Uterus (tissue), 2 donors: ENCODE data around the gene EIF4EBP3.

Source experiments
- POLR2A ChIP-seq, 2 donors: fragments of 450-650 bp; IDR thresholded peaks; one replicate each; pipeline ENCODE4 v1.6.1; 2016; ENCODE audit warnings: antibody characterized with exemption in 2 of 2, mild to moderate bottlenecking in 1 of 2, moderate library complexity in 1 of 2
- TF ChIP-seq, protein P1 (sequence below), 4 experiments: fragments of 200-600 bp in 2 of 4; fragments of 450-650 bp in 2 of 4; sonication (generic) in 2 of 4; IDR thresholded peaks; one replicate each; pipeline ENCODE4 v1.5.1; 2016 to 2019; ENCODE audit warnings: antibody characterized with exemption in 4 of 4, mild to moderate bottlenecking in 2 of 4, moderate library complexity in 1 of 4

DNA sequence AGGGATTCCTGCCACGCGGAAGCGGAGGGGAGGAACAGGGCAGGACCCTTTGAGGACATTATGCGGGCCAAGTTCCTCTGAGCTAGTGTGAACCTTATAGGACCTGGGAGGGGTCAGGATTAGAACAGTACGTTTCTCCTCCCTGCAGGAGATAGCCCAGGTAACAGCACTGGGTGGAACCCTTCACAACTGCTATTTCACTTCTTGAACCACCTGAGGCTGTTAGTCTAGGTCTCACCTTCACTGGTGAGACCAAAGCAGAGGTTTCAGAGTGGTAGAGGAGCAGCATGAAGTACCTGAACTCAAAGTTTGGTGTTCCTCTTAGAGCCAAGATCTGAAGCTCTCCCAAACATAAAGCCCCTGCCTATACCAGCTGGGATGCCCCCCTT lies 832 bp downstream of the EIF4EBP3 start:
- no peak for TF ChIP-seq POLR2A (IDR thresholded peaks at IDR 0.05)
- TF ChIP-seq, protein P1, sequence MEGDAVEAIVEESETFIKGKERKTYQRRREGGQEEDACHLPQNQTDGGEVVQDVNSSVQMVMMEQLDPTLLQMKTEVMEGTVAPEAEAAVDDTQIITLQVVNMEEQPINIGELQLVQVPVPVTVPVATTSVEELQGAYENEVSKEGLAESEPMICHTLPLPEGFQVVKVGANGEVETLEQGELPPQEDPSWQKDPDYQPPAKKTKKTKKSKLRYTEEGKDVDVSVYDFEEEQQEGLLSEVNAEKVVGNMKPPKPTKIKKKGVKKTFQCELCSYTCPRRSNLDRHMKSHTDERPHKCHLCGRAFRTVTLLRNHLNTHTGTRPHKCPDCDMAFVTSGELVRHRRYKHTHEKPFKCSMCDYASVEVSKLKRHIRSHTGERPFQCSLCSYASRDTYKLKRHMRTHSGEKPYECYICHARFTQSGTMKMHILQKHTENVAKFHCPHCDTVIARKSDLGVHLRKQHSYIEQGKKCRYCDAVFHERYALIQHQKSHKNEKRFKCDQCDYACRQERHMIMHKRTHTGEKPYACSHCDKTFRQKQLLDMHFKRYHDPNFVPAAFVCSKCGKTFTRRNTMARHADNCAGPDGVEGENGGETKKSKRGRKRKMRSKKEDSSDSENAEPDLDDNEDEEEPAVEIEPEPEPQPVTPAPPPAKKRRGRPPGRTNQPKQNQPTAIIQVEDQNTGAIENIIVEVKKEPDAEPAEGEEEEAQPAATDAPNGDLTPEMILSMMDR (IDR thresholded peaks at IDR 0.05), result no peak
